HepG2 (cell line): ENCODE measurements around the gene CD163.

Experiments
- MNT ChIP-seq: fragments of 450-650 bp; IDR thresholded peaks from 2 replicates; pipeline ENCODE4 v1.6.1; 2016
- RBM22 ChIP-seq: fragments of 200-400 bp; formaldehyde crosslinking; optimal IDR thresholded peaks from 2 replicates; pipeline ENCODE3; 2017; ENCODE audit warnings: mild to moderate bottlenecking, low read length, moderate library complexity
- RNF2 ChIP-seq: fragments of 450-650 bp; conservative IDR thresholded peaks from 2 replicates; pipeline ENCODE4 v1.6.1; 2016; ENCODE audit warnings: low read depth
- ZNF331 ChIP-seq: sonication (generic); formaldehyde crosslinking; IDR thresholded peaks from 2 replicates; pipeline ENCODE4 v1.4.0; 2020; ENCODE audit warnings: missing genetic modification reagents
- ZNF547 ChIP-seq: sonication (generic); formaldehyde crosslinking; IDR thresholded peaks from 2 replicates; pipeline ENCODE4 v1.5.1; 2020; ENCODE audit warnings: mild to moderate bottlenecking, missing genetic modification reagents
- ZSCAN12 ChIP-seq: sonication (generic); formaldehyde crosslinking; IDR thresholded peaks from 2 replicates; pipeline ENCODE4 v1.9.0; 2021; ENCODE audit warnings: mild to moderate bottlenecking, missing genetic modification reagents
- TF ChIP-seq, protein P1 (sequence below): IDR thresholded peaks from 2 replicates; pipeline ENCODE4 v1.6.1; 2012; ENCODE audit warnings: low read length, improper control_type of control experiment

DNA sequence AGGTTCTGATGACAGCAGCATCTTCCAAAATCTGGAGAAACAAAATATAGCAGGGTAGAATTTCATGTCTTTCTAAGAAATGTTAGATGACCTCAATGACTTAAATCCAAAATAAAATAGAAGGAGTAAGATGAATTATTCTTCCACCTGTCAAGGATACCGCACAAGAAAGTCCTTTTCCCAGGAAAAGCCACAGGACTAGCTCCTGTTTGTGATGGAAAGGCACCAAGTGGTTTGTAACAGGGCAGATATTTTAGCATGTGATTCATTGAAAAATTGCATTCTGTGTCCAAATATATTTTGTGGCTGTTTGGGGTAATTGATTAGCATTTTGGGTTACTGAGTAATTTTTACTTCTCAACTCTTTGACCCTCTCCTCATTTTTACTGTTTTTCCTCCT, 62.4 kb downstream of the CD163 start:
- TF ChIP-seq ZNF547 (CRISPR knock-in tag) (no peak), ZSCAN12 (CRISPR knock-in tag) (no peak), MNT (no peak), ZNF331 (CRISPR knock-in tag) (no peak), RBM22 (no peak), RNF2 (no peak)
- TF ChIP-seq, protein P1, sequence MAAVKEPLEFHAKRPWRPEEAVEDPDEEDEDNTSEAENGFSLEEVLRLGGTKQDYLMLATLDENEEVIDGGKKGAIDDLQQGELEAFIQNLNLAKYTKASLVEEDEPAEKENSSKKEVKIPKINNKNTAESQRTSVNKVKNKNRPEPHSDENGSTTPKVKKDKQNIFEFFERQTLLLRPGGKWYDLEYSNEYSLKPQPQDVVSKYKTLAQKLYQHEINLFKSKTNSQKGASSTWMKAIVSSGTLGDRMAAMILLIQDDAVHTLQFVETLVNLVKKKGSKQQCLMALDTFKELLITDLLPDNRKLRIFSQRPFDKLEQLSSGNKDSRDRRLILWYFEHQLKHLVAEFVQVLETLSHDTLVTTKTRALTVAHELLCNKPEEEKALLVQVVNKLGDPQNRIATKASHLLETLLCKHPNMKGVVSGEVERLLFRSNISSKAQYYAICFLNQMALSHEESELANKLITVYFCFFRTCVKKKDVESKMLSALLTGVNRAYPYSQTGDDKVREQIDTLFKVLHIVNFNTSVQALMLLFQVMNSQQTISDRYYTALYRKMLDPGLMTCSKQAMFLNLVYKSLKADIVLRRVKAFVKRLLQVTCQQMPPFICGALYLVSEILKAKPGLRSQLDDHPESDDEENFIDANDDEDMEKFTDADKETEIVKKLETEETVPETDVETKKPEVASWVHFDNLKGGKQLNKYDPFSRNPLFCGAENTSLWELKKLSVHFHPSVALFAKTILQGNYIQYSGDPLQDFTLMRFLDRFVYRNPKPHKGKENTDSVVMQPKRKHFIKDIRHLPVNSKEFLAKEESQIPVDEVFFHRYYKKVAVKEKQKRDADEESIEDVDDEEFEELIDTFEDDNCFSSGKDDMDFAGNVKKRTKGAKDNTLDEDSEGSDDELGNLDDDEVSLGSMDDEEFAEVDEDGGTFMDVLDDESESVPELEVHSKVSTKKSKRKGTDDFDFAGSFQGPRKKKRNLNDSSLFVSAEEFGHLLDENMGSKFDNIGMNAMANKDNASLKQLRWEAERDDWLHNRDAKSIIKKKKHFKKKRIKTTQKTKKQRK = no peak
